Nephron progenitor cell (in vitro differentiated cells): Measurements from ENCODE around the gene ZBED5.

Experiments used
- DNase-seq: peaks from one replicate; pipeline ENCODE4 v3.0.0; 2021
- H3K27ac Mint-ChIP-seq: 2 replicates; pipeline ENCODE4 v1.8.0; 2021; ENCODE audit warnings: mild to moderate bottlenecking, moderate library complexity, mixed read lengths
- H3K27me3 Mint-ChIP-seq: 2 replicates; pipeline ENCODE4 v1.8.0; 2021; ENCODE audit warnings: mild to moderate bottlenecking, low read depth, mixed read lengths; ENCODE audit not compliant: poor library complexity
- H3K36me3 Mint-ChIP-seq: 2 replicates; pipeline ENCODE4 v1.8.0; 2021; ENCODE audit warnings: low read depth, mixed read lengths
- H3K4me1 Mint-ChIP-seq: 2 replicates; pipeline ENCODE4 v1.8.0; 2021; ENCODE audit warnings: mixed read lengths
- H3K4me3 Mint-ChIP-seq: 2 replicates; pipeline ENCODE4 v1.8.0; 2021; ENCODE audit warnings: mild to moderate bottlenecking, moderate library complexity, mixed read lengths
- H3K9me3 Mint-ChIP-seq: 2 replicates; pipeline ENCODE4 v1.8.0; 2021; ENCODE audit warnings: mild to moderate bottlenecking, moderate library complexity, mixed read lengths
- TF ChIP-seq, protein P1 (sequence below): fragments of 200-600 bp; sonication (generic); IDR thresholded peaks from 2 replicates; pipeline ENCODE4 v1.5.0; 2021; ENCODE audit warnings: antibody characterized with exemption

Gene ZBED5

GRCh38 chr11:10803676-10804075 lies 54.2 kb downstream of the ZBED5 start:
- H3K27ac Mint-ChIP-seq: peak overlapping the region; percentile 64
- H3K9me3 Mint-ChIP-seq: no peaks in the 10 kb centered on the region
- no peak overlapping the region for H3K4me3 Mint-ChIP-seq
- TF ChIP-seq, protein P1, sequence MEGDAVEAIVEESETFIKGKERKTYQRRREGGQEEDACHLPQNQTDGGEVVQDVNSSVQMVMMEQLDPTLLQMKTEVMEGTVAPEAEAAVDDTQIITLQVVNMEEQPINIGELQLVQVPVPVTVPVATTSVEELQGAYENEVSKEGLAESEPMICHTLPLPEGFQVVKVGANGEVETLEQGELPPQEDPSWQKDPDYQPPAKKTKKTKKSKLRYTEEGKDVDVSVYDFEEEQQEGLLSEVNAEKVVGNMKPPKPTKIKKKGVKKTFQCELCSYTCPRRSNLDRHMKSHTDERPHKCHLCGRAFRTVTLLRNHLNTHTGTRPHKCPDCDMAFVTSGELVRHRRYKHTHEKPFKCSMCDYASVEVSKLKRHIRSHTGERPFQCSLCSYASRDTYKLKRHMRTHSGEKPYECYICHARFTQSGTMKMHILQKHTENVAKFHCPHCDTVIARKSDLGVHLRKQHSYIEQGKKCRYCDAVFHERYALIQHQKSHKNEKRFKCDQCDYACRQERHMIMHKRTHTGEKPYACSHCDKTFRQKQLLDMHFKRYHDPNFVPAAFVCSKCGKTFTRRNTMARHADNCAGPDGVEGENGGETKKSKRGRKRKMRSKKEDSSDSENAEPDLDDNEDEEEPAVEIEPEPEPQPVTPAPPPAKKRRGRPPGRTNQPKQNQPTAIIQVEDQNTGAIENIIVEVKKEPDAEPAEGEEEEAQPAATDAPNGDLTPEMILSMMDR: no peak
- peaks cover 91% of the 10 kb centered on the region for H3K36me3 Mint-ChIP-seq
- no peak for DNase-seq
- H3K4me1 Mint-ChIP-seq: peaks cover 48% of the 10 kb centered on the region
- H3K27me3 Mint-ChIP-seq: peaks cover 7% of the 10 kb centered on the region
